H1 (cell line): ENCODE measurements around the gene PLXNB2.

Source experiments
- CTCF ChIP-seq, 3 experiments: IDR thresholded peaks; 1 replicate in 2 of 3; 2 replicates in 1 of 3; pipeline versions ENCODE4 v1.5.1 to v1.6.1; 2011; ENCODE audit warnings: low read length in 3 of 3, mild to moderate bottlenecking in 3 of 3, inconsistent platforms in 2 of 3, low read depth in 1 of 3, moderate library complexity in 1 of 3; ENCODE audit not compliant: insufficient read depth in 1 of 3; ENCODE audit errors: control extremely low read depth in 1 of 3
- POLR2AphosphoS5 ChIP-seq: IDR thresholded peaks from 2 replicates; pipeline ENCODE4 v1.6.1; 2011; ENCODE audit warnings: low read depth, low read length
- RAD21 ChIP-seq, 2 experiments: IDR thresholded peaks in 1 of 2; conservative IDR thresholded peaks in 1 of 2; 2 replicates each; pipeline ENCODE4 v1.6.1; 2011; ENCODE audit warnings: low read depth in 2 of 2, low read length in 2 of 2, improper control_type of control experiment in 1 of 2, inconsistent platforms in 1 of 2, mild to moderate bottlenecking in 1 of 2, moderate library complexity in 1 of 2
- SRF ChIP-seq: IDR thresholded peaks from 2 replicates; pipeline ENCODE4 v1.6.1; 2011; ENCODE audit warnings: mild to moderate bottlenecking, low read depth, low read length, moderate library complexity
- TAF1 ChIP-seq: IDR thresholded peaks from 2 replicates; pipeline ENCODE4 v1.6.1; 2011; ENCODE audit warnings: mild to moderate bottlenecking, low read depth, low read length

DNA sequence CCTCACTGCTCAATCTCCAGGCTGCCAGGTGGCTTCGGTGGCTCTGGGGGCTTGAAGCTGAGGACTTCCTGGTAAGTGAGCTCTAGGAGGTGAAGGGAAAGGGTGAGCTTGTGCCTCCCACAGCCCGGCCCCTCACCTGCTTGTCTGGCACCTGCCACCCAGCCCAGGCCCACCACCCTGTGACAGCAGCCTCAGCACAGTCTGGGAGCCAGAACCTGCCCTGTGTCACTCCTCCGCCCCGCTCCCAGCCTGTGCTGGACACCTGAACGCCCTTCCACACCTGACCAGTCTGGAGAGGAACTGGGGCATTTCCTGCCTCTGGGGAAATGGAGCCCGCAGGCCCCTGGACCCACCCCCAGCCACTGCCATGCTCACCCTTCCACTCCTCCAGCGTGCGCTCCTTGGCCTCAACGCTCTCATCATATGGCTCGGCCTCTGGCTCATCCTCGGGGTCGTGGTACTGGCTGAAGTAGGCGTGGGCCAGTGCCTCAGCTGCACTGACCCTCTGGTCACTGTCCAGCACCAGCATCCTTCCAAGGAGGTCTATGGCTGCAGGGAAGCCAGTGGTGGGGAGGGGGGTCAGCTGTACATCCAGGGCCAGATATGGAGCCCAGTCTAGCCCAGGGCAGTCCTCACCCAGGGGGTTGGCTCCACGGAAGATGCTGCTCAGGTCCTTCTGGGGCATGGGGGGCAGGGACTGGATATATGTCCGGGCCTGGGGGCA is 42.3 kb downstream of the PLXNB2 start:
- no peak for TF ChIP-seq CTCF (IDR thresholded peaks at IDR 0.05; ENCODE audit: control extremely low read depth in 1 of 3, insufficient read depth in 1 of 3, low read depth in 1 of 3, low read length in 3 of 3)
- no peak for TF ChIP-seq POLR2AphosphoS5
- TF ChIP-seq RAD21 (IDR thresholded peaks at IDR 0.05 in 1 of 2, conservative IDR thresholded peaks at IDR 0.05 in 1 of 2; ENCODE audit: low read depth in 2 of 2, low read length in 2 of 2), result no peak
- no peak for TF ChIP-seq TAF1
- no peak for TF ChIP-seq SRF
